Heart left ventricle (tissue), 16 donors: ENCODE data around the gene SRF. TPM values are rescaled to one million over a fixed set of nuclear protein-coding genes. Genes with fewer than 3 reads are reported as not detected.

ENCODE experiments used
- ATAC-seq, 4 donors: fragments of 200-7000 bp; cut with Tn5 transposase; one replicate each; pipeline ENCODE4 v1.9.1; 2020 to 2022; ENCODE audit warnings: moderate library complexity in 4 of 4, mild to moderate bottlenecking in 3 of 4, moderate number of reproducible peaks in 1 of 4
- DNase-seq, 5 donors: peaks; one replicate each; pipeline ENCODE4 v3.0.0-alpha.2; 2020
- H3K27ac ChIP-seq, 12 donors: fragments of 200-600 bp; sonication (generic) in 4 of 12; one replicate each; pipeline versions ENCODE4 v1.5.0 to v1.8.0; 2016 to 2022; ENCODE audit warnings: mild to moderate bottlenecking in 2 of 12
- H3K27me3 ChIP-seq, 9 donors: fragments of 200-600 bp; sonication (generic) in 2 of 9; one replicate each; pipeline versions ENCODE4 v1.5.1 to v1.8.0; 2016 to 2022; ENCODE audit warnings: mild to moderate bottlenecking in 3 of 9
- H3K36me3 ChIP-seq, 9 donors: fragments of 200-600 bp; sonication (generic) in 2 of 9; one replicate each; pipeline versions ENCODE4 v1.5.0 to v1.8.0; 2018 to 2022; ENCODE audit warnings: mild to moderate bottlenecking in 2 of 9
- H3K4me1 ChIP-seq, 12 donors: fragments of 200-600 bp; sonication (generic) in 4 of 12; one replicate each; pipeline versions ENCODE4 v1.5.0 to v1.8.0; 2016 to 2022; ENCODE audit warnings: mild to moderate bottlenecking in 3 of 12
- H3K4me3 ChIP-seq, 12 donors: fragments of 200-600 bp; sonication (generic) in 4 of 12; one replicate each; pipeline versions ENCODE4 v1.5.0 to v1.8.0; 2017 to 2022; ENCODE audit warnings: mild to moderate bottlenecking in 9 of 12, moderate library complexity in 4 of 12
- H3K9me3 ChIP-seq, 12 donors: fragments of 200-600 bp; sonication (generic) in 4 of 12; one replicate each; pipeline versions ENCODE4 v1.5.0 to v1.8.0; 2016 to 2022; ENCODE audit warnings: mild to moderate bottlenecking in 1 of 12
- CTCF ChIP-seq, 12 donors: fragments of 200-600 bp; sonication (generic) in 4 of 12; IDR thresholded peaks; one replicate each; pipeline versions ENCODE4 v1.5.0 to v1.8.0; 2018 to 2022; ENCODE audit warnings: antibody characterized with exemption in 12 of 12, mild to moderate bottlenecking in 5 of 12
- POLR2A ChIP-seq, 2 donors: fragments of 450-650 bp; IDR thresholded peaks; one replicate each; pipeline ENCODE4 v1.6.1; 2017; ENCODE audit warnings: antibody characterized with exemption in 2 of 2, mild to moderate bottlenecking in 2 of 2, moderate library complexity in 2 of 2
- WGBS, 4 donors: extraction: QIAGEN DNeasy Blood & Tissue Kit in 2 of 4; methylation state at CpG; one replicate each; pipeline versions ENCODE4 v1.1.5 to v1.1.7; 2013 to 2018; 5-methylcytosine and 5-hydroxymethylcytosine counted together
- intact Hi-C, 10 donors: fragments of 100-400 bp; cut with DNase I; formaldehyde crosslinking; loops; one replicate each; pipeline versions ENCODE4 v1.11.1 to v1.14.2; 2022
- polyA plus RNA-seq, 2 donors: library from polyadenylated mRNA; stranded (reverse); fragments of 200-250 nt; gene quantifications; one replicate each; pipeline ENCODE4 v1.2.3, GENCODE V29; 2013
- total RNA-seq, 9 donors: library from RNA; depleted of rRNA in 2 of 9; stranded (reverse); fragments of >200 nt in 2 of 9; fragmentation: NEBNext Ultra II Directional in 3 of 9; extraction: Animal tissue kit (Norgen Biotek cat#: 25700) in 3 of 9; gene quantifications; one replicate each; pipeline versions ENCODE4 v1.1.0 to v1.2.4, GENCODE V29; 2016 to 2023
- donor health status: ischemic (EF 13 %, LVEDD 7.1; RV severe dilation, severe dysfunction).
- donor health status: healthy with polysubstance abuse.
- donor health status: DM: no; HTN: yes; CAD: no.
- donor health status: DM: no; HTN: no; CAD: no.
- donor health status: ischemic (EF 25% LVEDD 6.9; RV normal size, moderate dysfunction).
- donor health status: ischemic (EF 25% LVEDD 5.7; RV mildly dilated, moderate dysfunction).
- donor health status: healthy.
- donor health status: DM: yes; HTN: yes; CAD: no.
- donor health status: ischemic (EF 35%, LVEDD 5.7; RV mildly dilated, moderate dysfunction).
- donor health status: nonischemic (EF 11% LVEDD 7.7; RV severe dilation, severe dysfunction).
- donor health status: DM: yes; HTN: yes; CAD: no.
- donor health status: PGD.
- donor health status: ischemic (EF 29% LVEDD 5.4; RV normal size, mild dysfunction).
- donor health status: nonischemic (EF 23%, LVEDD 6.1; RV moderate dilation, normal function).

Gene SRF
- total and polyA plus RNA-seq, 11 donors, result 43.5 to 94.4 (median 73.3) TPM

GRCh38 chr6:43150051-43150751 lies 20.9 kb upstream of the SRF start:
- Histone ChIP-seq H3K4me3 (no peak overlapping the region), H3K36me3 (no peaks in the 10 kb centered on the region), H3K27me3 (no peaks in the 10 kb centered on the region), H3K9me3 (no peaks in the 10 kb centered on the region), H3K27ac (no peak overlapping the region), H3K4me1 (peaks cover 0 to 4% (median 0%) of the 10 kb centered on the region in 12 donors)
- no peak for DNase-seq
- intact Hi-C loops, result no loop called here
- 59 to 66% (median 63%) methylated on average over 7 of the region's 7 CpGs for WGBS, 4 donors
- TF ChIP-seq CTCF (IDR thresholded peaks at IDR 0.05) (no peak), POLR2A (IDR thresholded peaks at IDR 0.05) (no peak)
- peak in 1 of 4 donors; percentile 17 for ATAC-seq

- no peak for TF ChIP-seq CTCF (IDR thresholded peaks at IDR 0.05)
- TF ChIP-seq POLR2A (IDR thresholded peaks at IDR 0.05), result no peak
- Histone ChIP-seq H3K9me3 (no peaks in the 10 kb centered on the region), H3K27ac (no peak overlapping the region), H3K36me3 (no peaks in the 10 kb centered on the region), H3K4me1 (no peaks in the 10 kb centered on the region), H3K27me3 (no peaks in the 10 kb centered on the region), H3K4me3 (no peak overlapping the region)
- ATAC-seq, result no peak
- DNase-seq, result no peak
- intact Hi-C loops, result no loop called here
- 93 to 97% (median 94%) methylated on average over 10 to 11 of the region's 11 CpGs for WGBS, 4 donors
Observed at GRCh38 chr6:43159599-43159998, 11.5 kb upstream of the SRF start.

DNA sequence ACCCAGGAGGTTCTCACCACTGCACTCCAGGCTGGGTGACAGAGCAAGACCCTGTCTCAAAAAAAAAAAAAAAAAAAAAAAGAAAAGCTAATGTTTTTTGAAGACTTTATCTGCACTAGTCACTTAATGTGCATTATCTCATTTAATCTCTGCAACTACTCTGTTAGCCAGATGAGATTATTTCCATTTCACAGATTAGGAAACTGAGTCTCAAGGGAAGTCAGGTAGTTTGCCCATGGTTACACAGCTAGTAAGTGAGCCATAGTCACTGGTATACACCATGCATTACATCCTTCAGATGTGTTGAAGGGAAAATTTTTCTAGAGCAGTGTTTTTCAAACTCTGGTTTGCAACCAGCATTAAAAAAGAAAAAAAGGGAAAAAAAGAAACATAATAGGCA lies 7.2 kb upstream of the SRF start:
- Histone ChIP-seq H3K9me3 (no peaks in the 10 kb centered on the region), H3K27ac (no peak overlapping the region), H3K4me3 (no peak overlapping the region), H3K4me1 (no peaks in the 10 kb centered on the region), H3K36me3 (no peaks in the 10 kb centered on the region), H3K27me3 (no peaks in the 10 kb centered on the region)
- no peak for TF ChIP-seq POLR2A (IDR thresholded peaks at IDR 0.05)
- no peak for TF ChIP-seq CTCF (IDR thresholded peaks at IDR 0.05)
- DNase-seq, result no peak
- intact Hi-C loops, result no loop called here
- ATAC-seq, result no peak

DNA sequence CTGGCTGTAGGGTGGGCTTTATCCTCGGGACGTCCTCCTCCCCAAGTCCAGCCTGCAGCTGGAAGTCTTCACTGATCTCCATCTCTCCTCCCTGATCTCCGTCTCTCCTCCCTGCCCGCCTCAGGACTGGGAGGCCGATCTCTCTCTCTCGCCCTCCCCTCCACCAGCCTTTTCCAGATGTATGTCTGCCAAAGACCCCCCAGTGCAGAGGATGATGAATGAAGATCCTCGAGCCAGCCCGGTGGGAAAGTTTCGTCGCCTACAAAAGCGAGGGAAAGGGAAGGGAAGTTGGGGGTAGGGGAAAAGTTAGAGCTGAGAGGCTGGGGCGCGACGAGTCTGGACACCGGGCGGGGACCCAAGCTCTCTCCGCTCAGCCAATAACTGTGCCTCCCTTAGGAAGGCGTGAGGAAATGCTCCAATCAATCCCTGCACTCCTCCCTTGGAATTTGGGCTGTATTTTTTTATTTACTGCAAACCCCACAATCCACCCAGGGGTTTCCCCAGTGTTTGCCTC lies 595 bp upstream of the SRF start:
- DNase-seq, result peak; percentile 76 to 83 (median 82)
- no peaks in the 10 kb centered on the region for H3K27me3 ChIP-seq
- WGBS, 4 donors, result 1% methylated on average over 18 of the region's 18 CpGs
- peaks cover 0 to 8% (median 6%) of the 10 kb centered on the region in 9 donors for H3K36me3 ChIP-seq
- TF ChIP-seq POLR2A (IDR thresholded peaks at IDR 0.05), result no peak
- TF ChIP-seq CTCF (IDR thresholded peaks at IDR 0.05), result no peak
- H3K4me1 ChIP-seq, result peaks cover 8 to 35% (median 31%) of the 10 kb centered on the region in 12 donors
- H3K27ac ChIP-seq, result peak overlapping the region; percentile 76 to 100 (median 96)
- peak overlapping the region; percentile 30 to 100 (median 94) for H3K4me3 ChIP-seq
- ATAC-seq, result peak; percentile 52 to 58 (median 54)
- H3K9me3 ChIP-seq, result no peaks in the 10 kb centered on the region
- intact Hi-C loops, result loop anchor here in 1 of 10 donors (5.0 kb wide), 1 partner anchor 113 kb away; the partner anchor contains the start of genes KLC4 and MRPL2
